Lung (tissue), 12 donors: Measurements from ENCODE around the gene OGG1. TPM values are rescaled to one million over a fixed set of nuclear protein-coding genes. Genes with fewer than 3 reads are reported as not detected.
A peak's percentile ranks its signal among the peaks of the same experiment; 100 is the strongest.

Experiments used
- ATAC-seq: fragments of 200-7000 bp; cut with Tn5 transposase; one replicate; pipeline ENCODE4 v1.9.1; 2020; ENCODE audit warnings: moderate number of reproducible peaks; ENCODE audit not compliant: insufficient read depth, low FRiP score
- DNase-seq, 3 donors: peaks; one replicate each; pipeline ENCODE4 v3.0.0-alpha.2; 2013 to 2017
- H3K27ac ChIP-seq, 2 donors: one replicate each; pipeline ENCODE4 v1.5.1; 2013; ENCODE audit warnings: mild to moderate bottlenecking in 2 of 2, moderate library complexity in 2 of 2, control low read depth in 1 of 2, inconsistent platforms in 1 of 2, low read depth in 1 of 2, low read length in 1 of 2
- H3K27me3 ChIP-seq, 3 donors: one replicate each; pipeline ENCODE4 v1.5.1; 2013; ENCODE audit warnings: low read length in 2 of 3; ENCODE audit not compliant: control insufficient read depth in 3 of 3, insufficient read depth in 3 of 3
- H3K36me3 ChIP-seq, 4 donors: one replicate each; pipeline ENCODE4 v1.5.1; 2013; ENCODE audit warnings: low read length in 4 of 4, mild to moderate bottlenecking in 1 of 4, moderate library complexity in 1 of 4; ENCODE audit not compliant: control insufficient read depth in 4 of 4, insufficient read depth in 4 of 4
- H3K4me1 ChIP-seq, 5 donors: one replicate each; pipeline ENCODE4 v1.5.1; 2013; ENCODE audit warnings: low read length in 5 of 5, mild to moderate bottlenecking in 2 of 5, moderate library complexity in 1 of 5; ENCODE audit not compliant: control insufficient read depth in 5 of 5, insufficient read depth in 5 of 5
- H3K4me3 ChIP-seq: one replicate; pipeline ENCODE4 v1.5.1; 2013; ENCODE audit warnings: mild to moderate bottlenecking, control low read depth, moderate library complexity
- H3K9ac ChIP-seq, 2 donors: one replicate each; pipeline ENCODE4 v1.5.1; 2013; ENCODE audit warnings: low read length in 2 of 2, control low read depth in 1 of 2; ENCODE audit not compliant: insufficient read depth in 1 of 2
- H3K9me3 ChIP-seq, 4 donors: one replicate each; pipeline ENCODE4 v1.5.1; 2013; ENCODE audit warnings: low read length in 3 of 4, mild to moderate bottlenecking in 1 of 4, moderate library complexity in 1 of 4; ENCODE audit not compliant: control insufficient read depth in 4 of 4, insufficient read depth in 3 of 4
- WGBS, 2 donors: extraction: QIAGEN DNeasy Blood & Tissue Kit; methylation state at CpG; one replicate each; pipeline ENCODE4 v1.1.7; 2013; 5-methylcytosine and 5-hydroxymethylcytosine counted together
- polyA plus RNA-seq, 2 donors: library from polyadenylated mRNA; stranded (reverse); fragments of 200-250 nt; gene quantifications; one replicate each; pipeline ENCODE4 v1.2.1, GENCODE V29; 2013
- total RNA-seq, 2 donors: library from RNA; depleted of rRNA in 1 of 2; stranded (reverse); fragments of >200 nt in 1 of 2; gene quantifications; one replicate each; pipeline ENCODE4 v1.2.1, GENCODE V29; 2014 to 2021
- TF ChIP-seq, protein P1 (sequence below): IDR thresholded peaks from 2 replicates; pipeline ENCODE4 v1.5.1; 2012; ENCODE audit warnings: mild to moderate bottlenecking; ENCODE audit errors: control extremely low read depth, extremely low read depth
- donor health status: control.
- donor health status: control.
- donor health status: Bipolar disorder and iron deficiency.
- donor health status: healthy.
- donor health status: DM: yes; HTN: yes; CAD: no.

OGG1 gene
- total and polyA plus RNA-seq, 4 donors, result 13.2 to 31.2 (median 23.3) TPM

- Histone ChIP-seq H3K9me3 (no peaks in the 10 kb centered on the region), H3K27me3 (no peaks in the 10 kb centered on the region), H3K36me3 (peaks cover 0 to 14% (median 9%) of the 10 kb centered on the region in 4 donors), H3K27ac (no peak overlapping the region), H3K9ac (no peak overlapping the region), H3K4me3 (no peak overlapping the region), H3K4me1 (peaks cover 0 to 3% (median 0%) of the 10 kb centered on the region in 5 donors)
- ATAC-seq, result no peak
- no peak for DNase-seq
- WGBS, 2 donors, result 65 to 78% methylated on average over 5 of the region's 5 CpGs
- TF ChIP-seq, protein P1, sequence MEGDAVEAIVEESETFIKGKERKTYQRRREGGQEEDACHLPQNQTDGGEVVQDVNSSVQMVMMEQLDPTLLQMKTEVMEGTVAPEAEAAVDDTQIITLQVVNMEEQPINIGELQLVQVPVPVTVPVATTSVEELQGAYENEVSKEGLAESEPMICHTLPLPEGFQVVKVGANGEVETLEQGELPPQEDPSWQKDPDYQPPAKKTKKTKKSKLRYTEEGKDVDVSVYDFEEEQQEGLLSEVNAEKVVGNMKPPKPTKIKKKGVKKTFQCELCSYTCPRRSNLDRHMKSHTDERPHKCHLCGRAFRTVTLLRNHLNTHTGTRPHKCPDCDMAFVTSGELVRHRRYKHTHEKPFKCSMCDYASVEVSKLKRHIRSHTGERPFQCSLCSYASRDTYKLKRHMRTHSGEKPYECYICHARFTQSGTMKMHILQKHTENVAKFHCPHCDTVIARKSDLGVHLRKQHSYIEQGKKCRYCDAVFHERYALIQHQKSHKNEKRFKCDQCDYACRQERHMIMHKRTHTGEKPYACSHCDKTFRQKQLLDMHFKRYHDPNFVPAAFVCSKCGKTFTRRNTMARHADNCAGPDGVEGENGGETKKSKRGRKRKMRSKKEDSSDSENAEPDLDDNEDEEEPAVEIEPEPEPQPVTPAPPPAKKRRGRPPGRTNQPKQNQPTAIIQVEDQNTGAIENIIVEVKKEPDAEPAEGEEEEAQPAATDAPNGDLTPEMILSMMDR, result no peak
Observed at GRCh38 chr3:9776896-9777693, 27.3 kb downstream of the OGG1 start.

- no peaks in the 10 kb centered on the region for H3K27me3 ChIP-seq
- H3K9me3 ChIP-seq, result no peaks in the 10 kb centered on the region
- H3K36me3 ChIP-seq, result peaks cover 4 to 16% (median 12%) of the 10 kb centered on the region in 4 donors
- DNase-seq (no peak), ATAC-seq (no peak)
- TF ChIP-seq, protein P1, result no peak
- no peak overlapping the region for H3K27ac ChIP-seq
- WGBS, 2 donors, result 86 to 100% methylated on average over 1 of the region's 1 CpG
- peaks cover 0 to 3% (median 0%) of the 10 kb centered on the region in 5 donors for H3K4me1 ChIP-seq
- no peak overlapping the region for H3K4me3 ChIP-seq
- no peak overlapping the region for H3K9ac ChIP-seq
Observed at GRCh38 chr3:9777694-9778021, 27.9 kb downstream of the OGG1 start.

DNA sequence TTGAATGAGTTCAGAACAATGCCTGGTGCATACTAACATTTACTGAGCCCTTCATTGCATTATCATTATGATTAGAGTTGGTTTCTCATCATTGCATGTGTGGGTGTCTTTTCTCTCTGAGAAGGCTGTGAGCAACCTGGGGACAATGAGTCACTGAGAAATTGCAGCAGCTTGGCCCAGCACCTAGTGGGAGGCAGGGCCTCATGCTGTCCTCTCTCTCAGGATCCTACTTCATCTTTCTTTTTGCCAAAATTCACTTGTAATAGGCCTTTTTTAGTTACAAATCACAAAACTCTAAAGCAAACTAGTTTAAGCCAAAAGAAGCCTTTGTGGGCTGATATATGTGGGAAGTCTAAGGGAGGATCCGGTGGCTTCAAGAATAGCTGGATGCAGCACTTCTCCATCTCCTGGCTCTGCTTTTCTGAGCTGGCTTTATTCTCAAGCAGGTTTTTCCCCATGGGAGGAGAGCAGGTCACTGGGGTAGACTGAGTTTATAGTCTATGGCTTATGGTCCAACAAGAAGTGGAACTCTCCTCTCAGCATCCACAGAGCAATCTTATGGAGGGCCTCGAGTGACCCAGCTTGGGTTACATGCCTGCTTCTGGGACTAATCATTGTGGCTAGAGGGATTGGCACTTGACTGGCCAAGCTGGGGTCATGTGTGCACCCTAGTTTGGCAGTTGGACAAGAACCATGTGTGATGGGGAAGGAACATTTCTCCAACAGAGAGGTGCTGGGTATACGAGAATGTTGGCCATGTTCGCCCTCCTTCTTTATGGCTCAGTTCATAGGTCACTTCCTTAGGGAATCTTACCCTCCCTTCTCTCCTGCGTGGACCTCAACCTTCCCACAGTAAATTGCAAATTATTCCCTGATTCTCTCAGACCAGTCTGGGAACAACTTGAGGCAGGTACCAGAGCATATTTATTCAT is 28.7 kb downstream of the OGG1 start:
- H3K9ac ChIP-seq, result no peak overlapping the region
- H3K9me3 ChIP-seq, result no peaks in the 10 kb centered on the region
- TF ChIP-seq, protein P1, result no peak
- 82 to 88% methylated on average over 5 of the region's 5 CpGs for WGBS, 2 donors
- no peaks in the 10 kb centered on the region for H3K27me3 ChIP-seq
- peaks cover 7 to 16% (median 13%) of the 10 kb centered on the region in 4 donors for H3K36me3 ChIP-seq
- H3K4me1 ChIP-seq, result peaks cover 0 to 3% (median 0%) of the 10 kb centered on the region in 5 donors
- peak; percentile 38 for ATAC-seq
- H3K27ac ChIP-seq, result no peak overlapping the region
- no peak for DNase-seq
- H3K4me3 ChIP-seq, result no peak overlapping the region
